ENCODE data around the gene THY1.

DNA sequence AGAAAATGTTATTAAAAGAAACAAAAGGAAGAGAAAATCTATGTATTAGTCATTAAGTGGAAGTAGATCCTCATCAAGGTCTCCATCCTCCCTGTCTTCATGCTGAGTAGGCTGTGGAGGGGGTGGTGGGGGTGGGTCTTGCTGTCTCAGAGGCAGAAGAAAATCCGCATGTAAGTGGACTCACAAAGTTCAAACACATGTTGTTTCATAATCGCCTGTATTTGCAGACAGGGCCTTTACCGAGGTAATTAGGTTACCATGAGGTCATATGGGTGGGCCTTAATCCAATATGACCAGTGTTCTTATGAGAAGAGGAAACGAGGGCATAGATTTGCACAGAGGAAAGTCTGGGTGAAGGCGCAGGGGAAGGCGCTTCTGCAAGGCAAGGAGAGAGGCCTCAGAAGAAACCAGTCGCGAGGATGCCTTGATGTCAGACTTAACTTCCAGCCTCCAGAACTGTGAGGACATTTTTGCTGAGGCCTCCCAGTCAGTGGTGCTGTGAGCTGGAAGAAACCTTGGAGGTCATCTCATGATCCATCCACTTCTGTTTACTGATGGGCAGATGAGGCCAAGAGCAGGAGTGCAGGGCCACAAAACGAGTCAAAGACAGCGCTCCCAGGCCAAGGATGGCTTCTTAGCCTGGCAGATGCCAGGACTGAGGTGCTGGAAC is 49.3 kb upstream of the THY1 start:
- TF ChIP-seq POLR2A (IDR thresholded peaks at IDR 0.05), result no peak
- TF ChIP-seq, protein P1, sequence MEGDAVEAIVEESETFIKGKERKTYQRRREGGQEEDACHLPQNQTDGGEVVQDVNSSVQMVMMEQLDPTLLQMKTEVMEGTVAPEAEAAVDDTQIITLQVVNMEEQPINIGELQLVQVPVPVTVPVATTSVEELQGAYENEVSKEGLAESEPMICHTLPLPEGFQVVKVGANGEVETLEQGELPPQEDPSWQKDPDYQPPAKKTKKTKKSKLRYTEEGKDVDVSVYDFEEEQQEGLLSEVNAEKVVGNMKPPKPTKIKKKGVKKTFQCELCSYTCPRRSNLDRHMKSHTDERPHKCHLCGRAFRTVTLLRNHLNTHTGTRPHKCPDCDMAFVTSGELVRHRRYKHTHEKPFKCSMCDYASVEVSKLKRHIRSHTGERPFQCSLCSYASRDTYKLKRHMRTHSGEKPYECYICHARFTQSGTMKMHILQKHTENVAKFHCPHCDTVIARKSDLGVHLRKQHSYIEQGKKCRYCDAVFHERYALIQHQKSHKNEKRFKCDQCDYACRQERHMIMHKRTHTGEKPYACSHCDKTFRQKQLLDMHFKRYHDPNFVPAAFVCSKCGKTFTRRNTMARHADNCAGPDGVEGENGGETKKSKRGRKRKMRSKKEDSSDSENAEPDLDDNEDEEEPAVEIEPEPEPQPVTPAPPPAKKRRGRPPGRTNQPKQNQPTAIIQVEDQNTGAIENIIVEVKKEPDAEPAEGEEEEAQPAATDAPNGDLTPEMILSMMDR (IDR thresholded peaks at IDR 0.05), result no peak

Data from thyroid gland (tissue), 4 donors.